Measurements from ENCODE around the gene FOXO6.

Gene FOXO6

GRCh38 chr1:41411229-41411628 is 50.0 kb downstream of the FOXO6 start:
- DNase-seq, result no peak

GRCh38 chr1:41412748-41413147 is 51.5 kb downstream of the FOXO6 start:
- DNase-seq, result no peak

- DNase-seq, result no peak
These were observed 52.6 kb downstream of the FOXO6 start for GRCh38 chr1:41413748-41414281.

GRCh38 chr1:41414296-41414695 is 53.1 kb downstream of the FOXO6 start:
- no peak for DNase-seq

GRCh38 chr1:41414716-41415306 is 53.6 kb downstream of the FOXO6 start:
- no peak for DNase-seq

GRCh38 chr1:41416081-41416480 is 54.8 kb downstream of the FOXO6 start:
- DNase-seq, result no peak

GRCh38 chr1:41416552-41417334 is 55.5 kb downstream of the FOXO6 start:
- DNase-seq, result peak; percentile 51

- no peak for DNase-seq
These were observed 56.1 kb downstream of the FOXO6 start for GRCh38 chr1:41417335-41417682.

- DNase-seq, result no peak
These were observed 56.5 kb downstream of the FOXO6 start for GRCh38 chr1:41417746-41418145.

GRCh38 chr1:41418857-41419583 is 57.8 kb downstream of the FOXO6 start:
- no peak for DNase-seq

- no peak for DNase-seq
These were observed 58.5 kb downstream of the FOXO6 start for GRCh38 chr1:41419584-41420295.

GRCh38 chr1:41420351-41420750 is 59.1 kb downstream of the FOXO6 start:
- DNase-seq, result no peak

GRCh38 chr1:41420860-41421259 is 59.6 kb downstream of the FOXO6 start:
- DNase-seq, result no peak

GRCh38 chr1:41422306-41422705 is 61.1 kb downstream of the FOXO6 start:
- no peak for DNase-seq

- no peak for DNase-seq
These were observed 62.4 kb downstream of the FOXO6 start for GRCh38 chr1:41423511-41424191.

GRCh38 chr1:41424581-41425118 is 63.4 kb downstream of the FOXO6 start:
- DNase-seq, result no peak

- DNase-seq, result no peak
These were observed 64.1 kb downstream of the FOXO6 start for GRCh38 chr1:41425369-41425768.

- DNase-seq, result no peak
These were observed 65.1 kb downstream of the FOXO6 start for GRCh38 chr1:41426201-41426890.

GRCh38 chr1:41427122-41427913 is 66.1 kb downstream of the FOXO6 start:
- no peak for DNase-seq

- no peak for DNase-seq
These were observed 66.9 kb downstream of the FOXO6 start for GRCh38 chr1:41427916-41428737.

Data from activated T-cell treated with anti-CD3 and anti-CD28 coated beads for 4 hours (primary cell).